ENCODE data around the gene SLC6A8.
A peak's percentile ranks its signal among the peaks of the same experiment; 100 is the strongest.
"Not testable (repeated sequence)": the region's sequence is repeated elsewhere in the genome, so short reads cannot be mapped to it uniquely, and the experiment has no call there.

Gene SLC6A8

DNA sequence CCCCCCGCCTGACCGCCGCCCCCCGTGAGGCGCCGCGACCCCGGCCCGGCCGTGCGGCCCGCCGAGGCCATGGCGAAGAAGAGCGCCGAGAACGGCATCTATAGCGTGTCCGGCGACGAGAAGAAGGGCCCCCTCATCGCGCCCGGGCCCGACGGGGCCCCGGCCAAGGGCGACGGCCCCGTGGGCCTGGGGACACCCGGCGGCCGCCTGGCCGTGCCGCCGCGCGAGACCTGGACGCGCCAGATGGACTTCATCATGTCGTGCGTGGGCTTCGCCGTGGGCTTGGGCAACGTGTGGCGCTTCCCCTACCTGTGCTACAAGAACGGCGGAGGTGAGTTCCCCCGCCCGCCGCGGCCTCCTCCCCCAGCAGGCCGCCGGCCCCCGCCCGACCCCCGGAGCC, 780 bp downstream of the SLC6A8 start:
- H3K4me3 ChIP-seq (ENCODE audit: low read length), result peak overlapping the region; percentile 51
- no peak for DNase-seq (ENCODE audit: low read depth)
- TF ChIP-seq, protein P1, sequence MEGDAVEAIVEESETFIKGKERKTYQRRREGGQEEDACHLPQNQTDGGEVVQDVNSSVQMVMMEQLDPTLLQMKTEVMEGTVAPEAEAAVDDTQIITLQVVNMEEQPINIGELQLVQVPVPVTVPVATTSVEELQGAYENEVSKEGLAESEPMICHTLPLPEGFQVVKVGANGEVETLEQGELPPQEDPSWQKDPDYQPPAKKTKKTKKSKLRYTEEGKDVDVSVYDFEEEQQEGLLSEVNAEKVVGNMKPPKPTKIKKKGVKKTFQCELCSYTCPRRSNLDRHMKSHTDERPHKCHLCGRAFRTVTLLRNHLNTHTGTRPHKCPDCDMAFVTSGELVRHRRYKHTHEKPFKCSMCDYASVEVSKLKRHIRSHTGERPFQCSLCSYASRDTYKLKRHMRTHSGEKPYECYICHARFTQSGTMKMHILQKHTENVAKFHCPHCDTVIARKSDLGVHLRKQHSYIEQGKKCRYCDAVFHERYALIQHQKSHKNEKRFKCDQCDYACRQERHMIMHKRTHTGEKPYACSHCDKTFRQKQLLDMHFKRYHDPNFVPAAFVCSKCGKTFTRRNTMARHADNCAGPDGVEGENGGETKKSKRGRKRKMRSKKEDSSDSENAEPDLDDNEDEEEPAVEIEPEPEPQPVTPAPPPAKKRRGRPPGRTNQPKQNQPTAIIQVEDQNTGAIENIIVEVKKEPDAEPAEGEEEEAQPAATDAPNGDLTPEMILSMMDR (conservative IDR thresholded peaks at IDR 0.05; ENCODE audit: low read length), result no peak

DNA sequence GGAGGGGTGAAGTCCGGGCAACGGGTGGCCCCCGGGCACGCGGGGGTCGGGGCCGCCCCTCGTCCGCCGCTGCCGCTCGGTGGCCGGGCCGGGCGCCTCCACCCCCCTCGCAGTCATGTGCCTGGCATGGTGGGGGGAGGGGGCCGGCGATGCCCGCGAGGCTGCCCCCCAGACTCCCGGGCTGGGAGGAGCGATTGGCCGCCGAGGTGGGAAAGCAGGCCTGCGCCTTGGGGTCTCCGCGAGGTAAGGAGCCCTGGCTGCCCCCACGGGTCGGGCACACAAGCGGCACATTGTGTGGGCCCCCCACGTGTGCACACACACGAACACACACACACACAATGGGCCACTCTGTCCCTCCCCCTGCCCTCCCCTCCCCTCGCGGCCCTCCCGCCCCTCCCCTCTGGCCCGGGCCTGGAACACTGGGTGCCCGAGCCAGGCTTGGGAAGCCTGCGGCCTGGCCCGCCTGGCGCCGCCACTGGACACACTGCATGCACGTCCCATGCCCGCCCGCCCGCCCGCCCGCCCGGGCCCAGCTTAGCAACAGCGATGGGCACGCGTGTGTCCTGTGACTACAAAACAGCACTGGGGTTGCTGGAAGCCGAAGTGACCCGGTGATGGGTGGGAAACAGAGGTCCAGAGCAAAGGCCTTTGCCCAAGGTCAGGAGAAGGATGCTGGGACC, 1.3 kb downstream of the SLC6A8 start:
- TF ChIP-seq, protein P1 (conservative IDR thresholded peaks at IDR 0.05; ENCODE audit: low read length), result no peak
- peak overlapping the region; percentile 49 for H3K4me3 ChIP-seq (ENCODE audit: low read length)
- peak; percentile 40 for DNase-seq (ENCODE audit: low read depth)

DNA sequence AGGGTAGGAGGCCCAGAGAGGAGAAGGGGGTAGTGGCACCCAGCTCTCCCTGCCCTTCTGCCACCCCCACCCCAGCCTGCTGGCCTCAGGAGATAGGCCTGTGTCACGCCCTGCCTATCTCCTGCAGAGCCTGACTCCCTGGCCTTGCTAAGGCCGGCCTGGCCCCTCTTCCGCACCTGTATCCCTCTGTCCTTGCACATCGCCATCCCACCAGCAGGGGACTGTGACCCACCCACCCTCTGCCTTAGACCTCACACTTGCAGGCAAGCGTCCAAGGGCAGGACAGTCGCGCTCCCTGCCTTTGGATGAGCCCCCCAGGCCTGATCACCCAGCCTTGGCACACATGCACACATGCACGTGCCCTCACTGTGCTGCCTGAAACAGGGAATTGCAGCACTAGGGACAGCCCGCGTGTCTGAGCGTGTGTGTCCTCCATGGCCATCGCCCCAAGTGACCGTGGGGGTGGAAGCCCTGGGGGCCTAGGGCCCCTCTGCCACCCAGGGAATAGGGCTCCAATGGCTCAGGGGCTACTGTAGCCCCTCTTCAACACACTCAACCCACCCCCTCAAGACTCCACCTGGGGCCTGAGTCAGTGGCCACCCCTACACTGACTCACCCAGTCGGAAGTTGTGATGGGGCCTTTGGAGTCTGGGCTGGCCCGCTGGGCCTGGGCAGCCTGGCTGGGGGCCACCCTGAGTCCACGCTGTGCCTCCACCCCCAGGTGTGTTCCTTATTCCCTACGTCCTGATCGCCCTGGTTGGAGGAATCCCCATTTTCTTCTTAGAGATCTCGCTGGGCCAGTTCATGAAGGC, 2.1 kb downstream of the SLC6A8 start:
- DNase-seq (ENCODE audit: low read depth), result no peak
- peak overlapping the region; percentile 46 for H3K4me3 ChIP-seq (ENCODE audit: low read length)
- TF ChIP-seq, protein P1 (conservative IDR thresholded peaks at IDR 0.05; ENCODE audit: low read length), result no peak

DNA sequence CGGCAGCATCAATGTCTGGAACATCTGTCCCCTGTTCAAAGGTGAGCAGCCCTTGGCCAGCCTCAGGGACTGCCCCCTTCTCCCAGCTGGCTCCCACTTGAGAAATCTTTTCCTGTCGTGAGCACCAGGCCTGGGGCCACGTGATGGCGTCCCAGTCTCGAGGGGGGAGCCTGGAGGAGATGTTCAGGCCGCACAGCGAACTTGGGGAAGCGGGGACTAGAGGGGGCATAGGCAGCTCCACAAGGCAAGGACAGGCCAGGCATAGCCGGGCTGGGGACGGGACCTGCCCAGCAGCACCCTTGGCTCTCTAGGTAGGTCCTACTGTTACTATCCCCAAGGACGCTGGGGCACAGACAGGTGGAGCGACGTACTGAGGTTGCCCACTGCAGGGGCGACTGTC, 2.7 kb downstream of the SLC6A8 start:
- DNase-seq (ENCODE audit: low read depth), result no peak
- TF ChIP-seq, protein P1 (conservative IDR thresholded peaks at IDR 0.05; ENCODE audit: low read length), result no peak
- no peak overlapping the region for H3K4me3 ChIP-seq (ENCODE audit: low read length)

DNA sequence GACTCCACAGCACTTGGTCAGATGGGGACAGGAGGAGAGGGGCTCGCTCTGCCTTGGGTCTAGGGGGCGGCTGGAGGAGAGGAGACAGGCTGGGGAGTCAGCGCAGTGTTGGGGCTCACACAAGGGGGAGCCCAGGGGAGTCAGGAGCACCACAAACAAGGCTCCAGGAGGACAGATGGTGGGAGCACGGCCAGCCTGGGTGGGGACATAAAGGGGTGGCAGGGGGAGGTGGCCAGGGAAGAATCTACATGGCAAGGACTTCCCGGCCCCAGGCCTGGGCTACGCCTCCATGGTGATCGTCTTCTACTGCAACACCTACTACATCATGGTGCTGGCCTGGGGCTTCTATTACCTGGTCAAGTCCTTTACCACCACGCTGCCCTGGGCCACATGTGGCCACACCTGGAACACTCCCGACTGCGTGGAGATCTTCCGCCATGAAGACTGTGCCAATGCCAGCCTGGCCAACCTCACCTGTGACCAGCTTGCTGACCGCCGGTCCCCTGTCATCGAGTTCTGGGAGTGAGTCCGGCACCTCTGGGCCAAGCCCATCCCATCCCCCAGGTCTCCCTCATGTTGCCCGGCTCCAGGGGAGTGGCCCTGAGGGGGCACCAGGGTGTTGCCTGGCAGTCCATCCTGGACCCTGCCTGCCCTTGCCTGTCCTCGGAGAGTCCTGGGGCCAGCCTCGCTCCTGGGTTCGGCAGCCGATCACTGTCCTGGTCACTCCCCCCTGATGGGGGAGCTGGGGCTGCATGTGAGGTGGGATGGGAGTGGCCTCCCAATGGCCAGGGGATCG, 3.5 kb downstream of the SLC6A8 start:
- DNase-seq (ENCODE audit: low read depth); H3K4me3 ChIP-seq (ENCODE audit: low read length): not testable (repeated sequence)

DNA sequence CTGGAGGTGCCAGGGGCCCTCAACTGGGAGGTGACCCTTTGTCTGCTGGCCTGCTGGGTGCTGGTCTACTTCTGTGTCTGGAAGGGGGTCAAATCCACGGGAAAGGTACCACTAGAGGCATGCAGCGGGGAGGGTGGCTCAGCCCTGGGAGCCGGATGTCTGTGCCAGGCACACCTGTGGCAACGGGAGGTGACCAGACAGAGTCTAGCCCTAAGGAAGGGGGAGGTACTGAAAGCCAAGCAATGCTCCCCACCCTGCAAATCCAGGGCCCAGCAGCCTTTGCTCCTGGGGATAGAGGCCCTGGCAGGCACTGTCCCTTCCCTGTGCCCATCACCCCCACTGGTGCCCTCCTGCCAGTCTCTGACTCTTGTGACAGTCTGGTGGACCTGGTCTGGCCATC, 4.3 kb downstream of the SLC6A8 start:
- no peak for DNase-seq (ENCODE audit: low read depth)
- H3K4me3 ChIP-seq (ENCODE audit: low read length), result no peak overlapping the region
- TF ChIP-seq, protein P1 (conservative IDR thresholded peaks at IDR 0.05; ENCODE audit: low read length), result no peak

DNA sequence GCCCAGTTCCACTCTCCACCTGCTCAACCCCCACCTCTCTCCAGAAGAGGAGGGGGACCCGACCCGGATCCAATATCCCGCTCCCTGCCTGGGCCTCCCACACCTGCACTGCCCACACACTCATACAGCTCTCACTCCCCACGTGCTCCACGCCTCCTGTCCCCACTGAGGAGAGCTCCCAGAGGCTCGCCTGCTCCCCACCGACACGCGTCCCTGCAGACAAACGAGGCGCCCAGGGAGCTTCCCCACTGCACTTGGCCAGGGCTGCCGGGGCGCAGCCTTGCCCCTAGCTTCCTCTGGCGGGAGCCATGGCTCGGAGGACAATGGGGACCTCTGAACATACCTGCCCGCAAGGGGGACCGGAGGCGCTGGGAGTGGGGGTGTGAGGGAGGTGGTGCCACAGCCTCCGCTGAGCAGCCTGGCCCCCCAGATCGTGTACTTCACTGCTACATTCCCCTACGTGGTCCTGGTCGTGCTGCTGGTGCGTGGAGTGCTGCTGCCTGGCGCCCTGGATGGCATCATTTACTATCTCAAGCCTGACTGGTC, 5.0 kb downstream of the SLC6A8 start:
- TF ChIP-seq, protein P1 (conservative IDR thresholded peaks at IDR 0.05; ENCODE audit: low read length), result no peak
- no peak overlapping the region for H3K4me3 ChIP-seq (ENCODE audit: low read length)
- no peak for DNase-seq (ENCODE audit: low read depth)

Measured in AG10803 (cell line).